ENCODE results near the gene VPS50. TPM values are rescaled to one million over a fixed set of nuclear protein-coding genes. Genes with fewer than 3 reads are reported as not detected.
A peak's percentile ranks its signal among the peaks of the same experiment; 100 is the strongest.

VPS50 gene
- total RNA-seq, 6 donors from 2014 or later = 8.3 to 30.4 (median 21.9) TPM

GRCh38 chr7:93245525-93246432, 13.6 kb downstream of the VPS50 start:
- no peaks in the 10 kb centered on the region for H3K27me3 ChIP-seq
- H3K4me1 ChIP-seq = peaks cover 0 to 7% (median 0%) of the 10 kb centered on the region in 4 donors
- no peaks in the 10 kb centered on the region for H3K9me3 ChIP-seq
- H3K27ac ChIP-seq = no peak overlapping the region
- ATAC-seq (ENCODE audit: low FRiP score in 2 of 2) (peak in 1 of 2 donors; percentile 53), DNase-seq (no peak)
- no peak overlapping the region for H3K4me3 ChIP-seq
- peak; percentile 19 to 59 (median 35) for TF ChIP-seq CTCF (IDR thresholded peaks at IDR 0.05)
- no peak for TF ChIP-seq POLR2AphosphoS5 (IDR thresholded peaks at IDR 0.05)
- 49% methylated on average over 9 of the region's 9 CpGs for WGBS, 2 donors
- no peaks in the 10 kb centered on the region for H3K36me3 ChIP-seq

- whole genome bisulfite sequencing, 2 donors = 78 to 80% methylated on average over 5 of the region's 5 CpGs
- Histone ChIP-seq H3K4me1 (peaks cover 0 to 7% (median 0%) of the 10 kb centered on the region in 4 donors), H3K36me3 (no peaks in the 10 kb centered on the region), H3K27me3 (no peaks in the 10 kb centered on the region), H3K4me3 (no peak overlapping the region), H3K27ac (no peak overlapping the region), H3K9me3 (no peaks in the 10 kb centered on the region)
- DNase-seq (no peak), ATAC-seq (ENCODE audit: low FRiP score in 2 of 2) (no peak)
- TF ChIP-seq CTCF (IDR thresholded peaks at IDR 0.05) (no peak), POLR2A (IDR thresholded peaks at IDR 0.05) (no peak), POLR2AphosphoS5 (IDR thresholded peaks at IDR 0.05) (no peak)
Observed at GRCh38 chr7:93249491-93250148, 17.5 kb downstream of the VPS50 start.

GRCh38 chr7:93258661-93259060, 26.5 kb downstream of the VPS50 start:
- H3K36me3 ChIP-seq = peaks cover 3 to 35% (median 9%) of the 10 kb centered on the region in 4 donors
- no peak for TF ChIP-seq POLR2A (IDR thresholded peaks at IDR 0.05)
- TF ChIP-seq POLR2AphosphoS5 (IDR thresholded peaks at IDR 0.05) = no peak
- TF ChIP-seq EP300 (IDR thresholded peaks at IDR 0.05) = no peak
- TF ChIP-seq CTCF (IDR thresholded peaks at IDR 0.05) = no peak
- DNase-seq = no peak
- H3K27ac ChIP-seq = no peak overlapping the region
- H3K4me1 ChIP-seq = no peaks in the 10 kb centered on the region
- H3K9me3 ChIP-seq = no peaks in the 10 kb centered on the region
- H3K4me3 ChIP-seq = no peak overlapping the region
- no peaks in the 10 kb centered on the region for H3K27me3 ChIP-seq
- ATAC-seq (ENCODE audit: low FRiP score in 2 of 2) = no peak

GRCh38 chr7:93262535-93262934, 30.4 kb downstream of the VPS50 start:
- WGBS, 2 donors = 92 to 96% methylated on average over 1 of the region's 1 CpG
- peaks cover 3 to 38% (median 9%) of the 10 kb centered on the region in 4 donors for H3K36me3 ChIP-seq
- H3K4me1 ChIP-seq = no peaks in the 10 kb centered on the region
- DNase-seq (no peak), ATAC-seq (ENCODE audit: low FRiP score in 2 of 2) (no peak)
- H3K27ac ChIP-seq = no peak overlapping the region
- TF ChIP-seq EP300 (IDR thresholded peaks at IDR 0.05) (no peak), CTCF (IDR thresholded peaks at IDR 0.05) (no peak)
- no peaks in the 10 kb centered on the region for H3K9me3 ChIP-seq
- no peaks in the 10 kb centered on the region for H3K27me3 ChIP-seq
- no peak overlapping the region for H3K4me3 ChIP-seq
